H1 (cell line): ENCODE results near the gene TMEM229B.

Experiments used
- EP300 ChIP-seq, 2 experiments: IDR thresholded peaks; 1 replicate in 1 of 2; 2 replicates in 1 of 2; pipeline ENCODE4 v1.6.1; 2011 to 2012; ENCODE audit warnings: low read depth in 2 of 2, low read length in 2 of 2, mild to moderate bottlenecking in 2 of 2, borderline replicate concordance in 1 of 2, inconsistent platforms in 1 of 2, moderate library complexity in 1 of 2
- EZH2 ChIP-seq: fragments of 200-600 bp; sonication (generic); IDR thresholded peaks from 2 replicates; pipeline ENCODE4 v1.7.1; 2012; ENCODE audit warnings: low read depth, mild to moderate bottlenecking, moderate library complexity, low read length, inconsistent platforms; ENCODE audit not compliant: severe bottlenecking
- RBBP5 ChIP-seq: IDR thresholded peaks from 2 replicates; pipeline ENCODE4 v1.7.1; 2012; ENCODE audit warnings: low read depth, mild to moderate bottlenecking, inconsistent platforms, low read length, moderate library complexity, borderline replicate concordance
- RFX5 ChIP-seq: IDR thresholded peaks from 2 replicates; pipeline ENCODE4 v1.6.1; 2011; ENCODE audit warnings: low read depth, low read length, improper control_type of control experiment, borderline replicate concordance
- TCF12 ChIP-seq: IDR thresholded peaks from 2 replicates; pipeline ENCODE4 v1.6.1; 2011; ENCODE audit warnings: low read depth, mild to moderate bottlenecking, low read length
- TF ChIP-seq, protein P1 (sequence below), 3 experiments: IDR thresholded peaks; 1 replicate in 2 of 3; 2 replicates in 1 of 3; pipeline versions ENCODE4 v1.5.1 to v1.6.1; 2011; ENCODE audit warnings: low read length in 3 of 3, mild to moderate bottlenecking in 3 of 3, inconsistent platforms in 2 of 3, low read depth in 1 of 3, moderate library complexity in 1 of 3; ENCODE audit not compliant: insufficient read depth in 1 of 3; ENCODE audit errors: control extremely low read depth in 1 of 3
- TF ChIP-seq, protein P2 (sequence below): fragments of 300-600 bp; sonication (generic); IDR thresholded peaks from 2 replicates; pipeline ENCODE4 v1.7.1; 2012; ENCODE audit warnings: low read length, moderate library complexity, mild to moderate bottlenecking, inconsistent platforms; ENCODE audit not compliant: insufficient replicate concordance

DNA sequence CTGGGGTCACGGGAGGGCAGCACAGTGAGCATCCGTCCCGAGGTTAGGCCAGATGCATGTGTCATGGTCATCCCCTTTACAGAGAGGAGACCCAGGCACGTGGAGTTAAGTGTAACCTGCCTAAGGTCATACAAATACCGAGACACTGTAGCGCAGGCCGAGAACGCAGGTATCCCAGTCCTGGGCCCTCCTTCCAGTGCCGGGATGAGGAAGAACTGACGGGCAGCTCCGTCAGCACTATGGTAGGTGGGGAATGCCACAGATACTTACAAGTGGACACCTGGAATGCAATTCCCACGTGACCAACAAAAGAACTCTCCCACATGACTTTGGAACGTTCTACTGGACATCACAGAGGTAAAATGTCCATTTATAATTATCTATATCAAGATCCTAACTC is 8.7 kb upstream of the TMEM229B start:
- TF ChIP-seq, protein P1, sequence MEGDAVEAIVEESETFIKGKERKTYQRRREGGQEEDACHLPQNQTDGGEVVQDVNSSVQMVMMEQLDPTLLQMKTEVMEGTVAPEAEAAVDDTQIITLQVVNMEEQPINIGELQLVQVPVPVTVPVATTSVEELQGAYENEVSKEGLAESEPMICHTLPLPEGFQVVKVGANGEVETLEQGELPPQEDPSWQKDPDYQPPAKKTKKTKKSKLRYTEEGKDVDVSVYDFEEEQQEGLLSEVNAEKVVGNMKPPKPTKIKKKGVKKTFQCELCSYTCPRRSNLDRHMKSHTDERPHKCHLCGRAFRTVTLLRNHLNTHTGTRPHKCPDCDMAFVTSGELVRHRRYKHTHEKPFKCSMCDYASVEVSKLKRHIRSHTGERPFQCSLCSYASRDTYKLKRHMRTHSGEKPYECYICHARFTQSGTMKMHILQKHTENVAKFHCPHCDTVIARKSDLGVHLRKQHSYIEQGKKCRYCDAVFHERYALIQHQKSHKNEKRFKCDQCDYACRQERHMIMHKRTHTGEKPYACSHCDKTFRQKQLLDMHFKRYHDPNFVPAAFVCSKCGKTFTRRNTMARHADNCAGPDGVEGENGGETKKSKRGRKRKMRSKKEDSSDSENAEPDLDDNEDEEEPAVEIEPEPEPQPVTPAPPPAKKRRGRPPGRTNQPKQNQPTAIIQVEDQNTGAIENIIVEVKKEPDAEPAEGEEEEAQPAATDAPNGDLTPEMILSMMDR (IDR thresholded peaks at IDR 0.05; ENCODE audit: control extremely low read depth in 1 of 3, insufficient read depth in 1 of 3, low read depth in 1 of 3, low read length in 3 of 3): no peak
- no peak for TF ChIP-seq EZH2
- TF ChIP-seq RFX5: no peak
- TF ChIP-seq TCF12: no peak
- TF ChIP-seq RBBP5: no peak
- TF ChIP-seq EP300 (IDR thresholded peaks at IDR 0.05; ENCODE audit: borderline replicate concordance in 1 of 2, low read depth in 2 of 2, low read length in 2 of 2): no peak
- TF ChIP-seq, protein P2, sequence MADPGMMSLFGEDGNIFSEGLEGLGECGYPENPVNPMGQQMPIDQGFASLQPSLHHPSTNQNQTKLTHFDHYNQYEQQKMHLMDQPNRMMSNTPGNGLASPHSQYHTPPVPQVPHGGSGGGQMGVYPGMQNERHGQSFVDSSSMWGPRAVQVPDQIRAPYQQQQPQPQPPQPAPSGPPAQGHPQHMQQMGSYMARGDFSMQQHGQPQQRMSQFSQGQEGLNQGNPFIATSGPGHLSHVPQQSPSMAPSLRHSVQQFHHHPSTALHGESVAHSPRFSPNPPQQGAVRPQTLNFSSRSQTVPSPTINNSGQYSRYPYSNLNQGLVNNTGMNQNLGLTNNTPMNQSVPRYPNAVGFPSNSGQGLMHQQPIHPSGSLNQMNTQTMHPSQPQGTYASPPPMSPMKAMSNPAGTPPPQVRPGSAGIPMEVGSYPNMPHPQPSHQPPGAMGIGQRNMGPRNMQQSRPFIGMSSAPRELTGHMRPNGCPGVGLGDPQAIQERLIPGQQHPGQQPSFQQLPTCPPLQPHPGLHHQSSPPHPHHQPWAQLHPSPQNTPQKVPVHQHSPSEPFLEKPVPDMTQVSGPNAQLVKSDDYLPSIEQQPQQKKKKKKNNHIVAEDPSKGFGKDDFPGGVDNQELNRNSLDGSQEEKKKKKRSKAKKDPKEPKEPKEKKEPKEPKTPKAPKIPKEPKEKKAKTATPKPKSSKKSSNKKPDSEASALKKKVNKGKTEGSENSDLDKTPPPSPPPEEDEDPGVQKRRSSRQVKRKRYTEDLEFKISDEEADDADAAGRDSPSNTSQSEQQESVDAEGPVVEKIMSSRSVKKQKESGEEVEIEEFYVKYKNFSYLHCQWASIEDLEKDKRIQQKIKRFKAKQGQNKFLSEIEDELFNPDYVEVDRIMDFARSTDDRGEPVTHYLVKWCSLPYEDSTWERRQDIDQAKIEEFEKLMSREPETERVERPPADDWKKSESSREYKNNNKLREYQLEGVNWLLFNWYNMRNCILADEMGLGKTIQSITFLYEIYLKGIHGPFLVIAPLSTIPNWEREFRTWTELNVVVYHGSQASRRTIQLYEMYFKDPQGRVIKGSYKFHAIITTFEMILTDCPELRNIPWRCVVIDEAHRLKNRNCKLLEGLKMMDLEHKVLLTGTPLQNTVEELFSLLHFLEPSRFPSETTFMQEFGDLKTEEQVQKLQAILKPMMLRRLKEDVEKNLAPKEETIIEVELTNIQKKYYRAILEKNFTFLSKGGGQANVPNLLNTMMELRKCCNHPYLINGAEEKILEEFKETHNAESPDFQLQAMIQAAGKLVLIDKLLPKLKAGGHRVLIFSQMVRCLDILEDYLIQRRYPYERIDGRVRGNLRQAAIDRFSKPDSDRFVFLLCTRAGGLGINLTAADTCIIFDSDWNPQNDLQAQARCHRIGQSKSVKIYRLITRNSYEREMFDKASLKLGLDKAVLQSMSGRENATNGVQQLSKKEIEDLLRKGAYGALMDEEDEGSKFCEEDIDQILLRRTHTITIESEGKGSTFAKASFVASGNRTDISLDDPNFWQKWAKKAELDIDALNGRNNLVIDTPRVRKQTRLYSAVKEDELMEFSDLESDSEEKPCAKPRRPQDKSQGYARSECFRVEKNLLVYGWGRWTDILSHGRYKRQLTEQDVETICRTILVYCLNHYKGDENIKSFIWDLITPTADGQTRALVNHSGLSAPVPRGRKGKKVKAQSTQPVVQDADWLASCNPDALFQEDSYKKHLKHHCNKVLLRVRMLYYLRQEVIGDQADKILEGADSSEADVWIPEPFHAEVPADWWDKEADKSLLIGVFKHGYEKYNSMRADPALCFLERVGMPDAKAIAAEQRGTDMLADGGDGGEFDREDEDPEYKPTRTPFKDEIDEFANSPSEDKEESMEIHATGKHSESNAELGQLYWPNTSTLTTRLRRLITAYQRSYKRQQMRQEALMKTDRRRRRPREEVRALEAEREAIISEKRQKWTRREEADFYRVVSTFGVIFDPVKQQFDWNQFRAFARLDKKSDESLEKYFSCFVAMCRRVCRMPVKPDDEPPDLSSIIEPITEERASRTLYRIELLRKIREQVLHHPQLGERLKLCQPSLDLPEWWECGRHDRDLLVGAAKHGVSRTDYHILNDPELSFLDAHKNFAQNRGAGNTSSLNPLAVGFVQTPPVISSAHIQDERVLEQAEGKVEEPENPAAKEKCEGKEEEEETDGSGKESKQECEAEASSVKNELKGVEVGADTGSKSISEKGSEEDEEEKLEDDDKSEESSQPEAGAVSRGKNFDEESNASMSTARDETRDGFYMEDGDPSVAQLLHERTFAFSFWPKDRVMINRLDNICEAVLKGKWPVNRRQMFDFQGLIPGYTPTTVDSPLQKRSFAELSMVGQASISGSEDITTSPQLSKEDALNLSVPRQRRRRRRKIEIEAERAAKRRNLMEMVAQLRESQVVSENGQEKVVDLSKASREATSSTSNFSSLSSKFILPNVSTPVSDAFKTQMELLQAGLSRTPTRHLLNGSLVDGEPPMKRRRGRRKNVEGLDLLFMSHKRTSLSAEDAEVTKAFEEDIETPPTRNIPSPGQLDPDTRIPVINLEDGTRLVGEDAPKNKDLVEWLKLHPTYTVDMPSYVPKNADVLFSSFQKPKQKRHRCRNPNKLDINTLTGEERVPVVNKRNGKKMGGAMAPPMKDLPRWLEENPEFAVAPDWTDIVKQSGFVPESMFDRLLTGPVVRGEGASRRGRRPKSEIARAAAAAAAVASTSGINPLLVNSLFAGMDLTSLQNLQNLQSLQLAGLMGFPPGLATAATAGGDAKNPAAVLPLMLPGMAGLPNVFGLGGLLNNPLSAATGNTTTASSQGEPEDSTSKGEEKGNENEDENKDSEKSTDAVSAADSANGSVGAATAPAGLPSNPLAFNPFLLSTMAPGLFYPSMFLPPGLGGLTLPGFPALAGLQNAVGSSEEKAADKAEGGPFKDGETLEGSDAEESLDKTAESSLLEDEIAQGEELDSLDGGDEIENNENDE: no peak
